GM23338 (cell line): ENCODE results near the gene GPR176. TPM values are rescaled to one million over a fixed set of nuclear protein-coding genes. Genes with fewer than 3 reads are reported as not detected.

Source experiments
- ATAC-seq: fragments of 200-7000 bp; cut with Tn5 transposase; 3 replicates; pipeline ENCODE4 v1.9.1; 2020
- DNase-seq: peaks from one replicate; pipeline ENCODE4 v3.0.0-alpha.2; 2015; ENCODE audit warnings: low spot score
- H2AFZ ChIP-seq: fragments of 200-600 bp; sonication (generic); 2 replicates; pipeline ENCODE4 v1.8.0; 2016; ENCODE audit warnings: antibody characterized with exemption, mild to moderate bottlenecking, moderate library complexity
- H3F3A ChIP-seq: fragments of 200-600 bp; sonication (generic); replicated peaks from 2 replicates; pipeline ENCODE4 v1.8.0; 2017; ENCODE audit warnings: antibody characterized with exemption, mixed run types, low read depth
- H3K27ac ChIP-seq: fragments of 200-600 bp; sonication (generic); 2 replicates; pipeline ENCODE4 v1.6.1; 2016; ENCODE audit warnings: low read depth
- H3K27me3 ChIP-seq: fragments of 200-600 bp; sonication (generic); 2 replicates; pipeline ENCODE4 v1.8.0; 2016; ENCODE audit warnings: mild to moderate bottlenecking, mixed run types, moderate library complexity; ENCODE audit not compliant: insufficient read depth
- H3K36me3 ChIP-seq: fragments of 200-600 bp; sonication (generic); 2 replicates; pipeline ENCODE4 v1.8.0; 2016; ENCODE audit warnings: mild to moderate bottlenecking; ENCODE audit not compliant: insufficient read depth
- H3K4me1 ChIP-seq: fragments of 200-600 bp; sonication (generic); 2 replicates; pipeline ENCODE4 v1.8.0; 2016; ENCODE audit warnings: mild to moderate bottlenecking, moderate library complexity; ENCODE audit not compliant: insufficient read depth
- H3K4me2 ChIP-seq: fragments of 200-600 bp; sonication (generic); 2 replicates; pipeline ENCODE4 v1.7.1; 2017; ENCODE audit warnings: mixed run types
- H3K4me3 ChIP-seq: fragments of 200-600 bp; sonication (generic); 2 replicates; pipeline ENCODE4 v1.6.1; 2016; ENCODE audit warnings: mixed run types
- H3K79me2 ChIP-seq: fragments of 200-600 bp; sonication (generic); replicated peaks from 2 replicates; pipeline ENCODE4 v1.8.0; 2017; ENCODE audit warnings: mild to moderate bottlenecking; ENCODE audit not compliant: insufficient read depth
- H3K9me2 ChIP-seq: fragments of 200-600 bp; sonication (generic); 2 replicates; pipeline ENCODE4 v1.8.0; 2017; ENCODE audit not compliant: insufficient read depth
- H4K20me1 ChIP-seq: fragments of 200-600 bp; sonication (generic); replicated peaks from 2 replicates; pipeline ENCODE4 v1.8.0; 2017; ENCODE audit warnings: mild to moderate bottlenecking; ENCODE audit not compliant: insufficient read depth
- H3K27ac Mint-ChIP-seq: 2 replicates; pipeline ENCODE4 v1.8.0; 2020; ENCODE audit warnings: inconsistent platforms, mild to moderate bottlenecking, moderate library complexity, mixed read lengths
- H3K27me3 Mint-ChIP-seq: 3 replicates; pipeline ENCODE4 v1.8.0; 2022; ENCODE audit warnings: low read depth, mild to moderate bottlenecking, moderate library complexity, mixed read lengths, inconsistent platforms; ENCODE audit not compliant: insufficient read depth, poor library complexity
- H3K36me3 Mint-ChIP-seq: 3 replicates; pipeline ENCODE4 v1.8.0; 2021; ENCODE audit warnings: low read depth, mild to moderate bottlenecking, inconsistent platforms, moderate library complexity, mixed read lengths
- H3K4me1 Mint-ChIP-seq: 3 replicates; pipeline ENCODE4 v1.8.0; 2020; ENCODE audit warnings: mild to moderate bottlenecking, inconsistent platforms, mixed read lengths
- H3K4me3 Mint-ChIP-seq: 3 replicates; pipeline ENCODE4 v1.8.0; 2021; ENCODE audit warnings: moderate library complexity, mild to moderate bottlenecking, inconsistent platforms, mixed read lengths
- H3K9me3 Mint-ChIP-seq: 3 replicates; pipeline ENCODE4 v1.8.0; 2020; ENCODE audit warnings: moderate library complexity, mild to moderate bottlenecking, inconsistent platforms, mixed read lengths
- CREB1 ChIP-seq: fragments of 250-450 bp; sonication (Bioruptor Pico); IDR thresholded peaks from 2 replicates; pipeline ENCODE4 v1.5.0; 2020; ENCODE audit warnings: low read depth, mild to moderate bottlenecking, moderate library complexity
- CTCF ChIP-seq, 2 experiments: fragments of 200-600 bp in 1 of 2; sonication (generic) in 1 of 2; conservative IDR thresholded peaks; 2 replicates each; pipeline versions ENCODE4 v1.5.1 to v1.6.1; 2016 to 2017; ENCODE audit warnings: antibody characterized with exemption in 2 of 2, low read depth in 2 of 2, mild to moderate bottlenecking in 2 of 2, moderate library complexity in 1 of 2
- EZH2 ChIP-seq: fragments of 200-600 bp; sonication (generic); IDR thresholded peaks from one replicate; pipeline ENCODE4 v1.8.0; 2017; ENCODE audit warnings: antibody characterized with exemption, mild to moderate bottlenecking, low read depth; ENCODE audit not compliant: unreplicated experiment
- EZH2phosphoT487 ChIP-seq: fragments of 200-600 bp; sonication (generic); IDR thresholded peaks from one replicate; pipeline ENCODE4 v1.8.1; 2018; ENCODE audit warnings: antibody characterized with exemption; ENCODE audit not compliant: unreplicated experiment
- JUNB ChIP-seq: IDR thresholded peaks from one replicate; pipeline ENCODE4 v1.6.1; 2016; ENCODE audit warnings: antibody characterized with exemption; ENCODE audit not compliant: unreplicated experiment
- NANOG ChIP-seq: IDR thresholded peaks from 2 replicates; pipeline ENCODE4 v1.6.1; 2016; ENCODE audit warnings: antibody characterized with exemption, borderline replicate concordance
- POLR2AphosphoS5 ChIP-seq: IDR thresholded peaks from 2 replicates; pipeline ENCODE4 v1.6.1; 2016; ENCODE audit warnings: antibody characterized with exemption, low read depth
- REST ChIP-seq: IDR thresholded peaks from one replicate; pipeline ENCODE4 v1.6.1; 2018; ENCODE audit warnings: antibody characterized with exemption; ENCODE audit not compliant: unreplicated experiment
- STAT1 ChIP-seq: IDR thresholded peaks from one replicate; pipeline ENCODE4 v1.6.1; 2016; ENCODE audit warnings: antibody characterized with exemption; ENCODE audit not compliant: unreplicated experiment
- ZNF114 ChIP-seq: fragments of 250-450 bp; sonication (Bioruptor Pico); IDR thresholded peaks from 2 replicates; pipeline ENCODE4 v1.5.0; 2020; ENCODE audit warnings: mild to moderate bottlenecking, moderate library complexity
- ZNF331 ChIP-seq: fragments of 250-450 bp; sonication (Bioruptor Pico); IDR thresholded peaks from 2 replicates; pipeline ENCODE4 v1.5.0; 2020; ENCODE audit warnings: low read depth, mild to moderate bottlenecking, moderate library complexity
- ZNF462 ChIP-seq: fragments of 250-450 bp; sonication (Bioruptor Pico); IDR thresholded peaks from 2 replicates; pipeline ENCODE4 v1.5.0; 2020; ENCODE audit warnings: mild to moderate bottlenecking, moderate library complexity
- polyA plus RNA-seq: library from polyadenylated mRNA; unstranded; fragments of >200 nt; fragmentation: Nextera tagmentation; extraction: Ambion mirVana; gene quantifications from 2 replicates; pipeline ENCODE4 v1.2.1, GENCODE V29; 2016
- total RNA-seq: library from RNA; depleted of rRNA; stranded (reverse); fragments of >200 nt; shearing (Covaris generic); gene quantifications from 2 replicates; pipeline ENCODE4 v1.2.3, GENCODE V29; 2014

GPR176 gene
- total and polyA plus RNA-seq, 2 experiments from 2014 or later = 60.0 to 248 TPM

GRCh38 chr15:39828374-39828931 lies 91.6 kb downstream of the GPR176 start (continued):
- TF ChIP-seq EZH2 = no peak

- Histone ChIP-seq H3K4me2 (no peak overlapping the region), H3K36me3 (no peaks in the 10 kb centered on the region), H3K27ac (peak overlapping the region; percentile 45; the same call in 1 of the 2 replicates), H3K4me3 (no peak overlapping the region), H3F3A (peaks cover 7% of the 10 kb centered on the region), H3K4me1 (peaks cover 44% of the 10 kb centered on the region), H2AFZ (no peak overlapping the region), H3K27me3 (no peaks in the 10 kb centered on the region), H3K79me2 (peaks cover 99% of the 10 kb centered on the region), H4K20me1 (peaks cover 30% of the 10 kb centered on the region), H3K9me2 (peaks cover 20% of the 10 kb centered on the region; the same call in 1 of the 2 replicates)
- Mint-ChIP-seq H3K36me3 (peaks cover 40% of the 10 kb centered on the region), H3K4me3 (no peak overlapping the region; the same call in 2 of the 3 replicates), H3K27me3 (peaks cover 5% of the 10 kb centered on the region), H3K4me1 (peaks cover 62% of the 10 kb centered on the region), H3K9me3 (peaks cover 8% of the 10 kb centered on the region; the same call in 2 of the 3 replicates), H3K27ac (no peak overlapping the region)
- ATAC-seq (no peak), DNase-seq (no peak)
- TF ChIP-seq CREB1 = no peak
- no peak for TF ChIP-seq ZNF462 (CRISPR knock-in tag)
- no peak for TF ChIP-seq NANOG
- no peak for TF ChIP-seq STAT1
- no peak for TF ChIP-seq ZNF114 (CRISPR knock-in tag)
- no peak for TF ChIP-seq REST
- TF ChIP-seq EZH2phosphoT487 = no peak
- no peak for TF ChIP-seq JUNB
- no peak for TF ChIP-seq ZNF331 (CRISPR knock-in tag)
- no peak for TF ChIP-seq CTCF (conservative IDR thresholded peaks at IDR 0.05; ENCODE audit: low read depth in 2 of 2)
- TF ChIP-seq POLR2AphosphoS5 = no peak
Measured at GRCh38 chr15:39826975-39827374, 93.1 kb downstream of the GPR176 start.
